ENCODE results near the gene PPP3CA. TPM values are rescaled to one million over a fixed set of nuclear protein-coding genes. Genes with fewer than 3 reads are reported as not detected.
A peak's percentile ranks its signal among the peaks of the same experiment; 100 is the strongest.
"Not testable (repeated sequence)": the region's sequence is repeated elsewhere in the genome, so short reads cannot be mapped to it uniquely, and the experiment has no call there.

The PPP3CA gene
- total RNA-seq, 1 donor, result 64.4 TPM

- H3K4me3 ChIP-seq (ENCODE audit: low read depth, low read length), result no peak overlapping the region
- DNase-seq (ENCODE audit: low read depth), result no peak
- no peak for TF ChIP-seq CTCF (IDR thresholded peaks at IDR 0.05; ENCODE audit: insufficient read depth, low read length)
Measured at GRCh38 chr4:101104312-101105052, 242.8 kb downstream of the PPP3CA start.

GRCh38 chr4:101103381-101104142 lies 243.8 kb downstream of the PPP3CA start:
- DNase-seq (ENCODE audit: low read depth), result peak; percentile 11
- TF ChIP-seq CTCF (IDR thresholded peaks at IDR 0.05; ENCODE audit: insufficient read depth, low read length), result no peak

GRCh38 chr4:101102114-101102742 lies 245.1 kb downstream of the PPP3CA start:
- peak; percentile 96 for DNase-seq (ENCODE audit: low read depth)
- TF ChIP-seq CTCF (IDR thresholded peaks at IDR 0.05; ENCODE audit: insufficient read depth, low read length), result no peak
- no peak overlapping the region for H3K4me3 ChIP-seq (ENCODE audit: low read depth, low read length)

More at GRCh38 chr4:101103381-101104142, 243.8 kb downstream of the PPP3CA start:
- no peak overlapping the region for H3K4me3 ChIP-seq (ENCODE audit: low read depth, low read length)

- TF ChIP-seq CTCF (IDR thresholded peaks at IDR 0.05; ENCODE audit: insufficient read depth, low read length), result no peak
- no peak for DNase-seq (ENCODE audit: low read depth)
- H3K4me3 ChIP-seq (ENCODE audit: low read depth, low read length), result no peak overlapping the region
Measured at GRCh38 chr4:101101072-101101471, 246.3 kb downstream of the PPP3CA start.

GRCh38 chr4:101098666-101099400 lies 248.5 kb downstream of the PPP3CA start:
- H3K4me3 ChIP-seq (ENCODE audit: low read depth, low read length), result no peak overlapping the region
- TF ChIP-seq CTCF (IDR thresholded peaks at IDR 0.05; ENCODE audit: insufficient read depth, low read length), result no peak
- DNase-seq (ENCODE audit: low read depth), result no peak

- DNase-seq (ENCODE audit: low read depth), result not testable (repeated sequence)
Measured at GRCh38 chr4:101092609-101093008, 254.7 kb downstream of the PPP3CA start.

More at GRCh38 chr4:101092609-101093008, 254.7 kb downstream of the PPP3CA start:
- H3K4me3 ChIP-seq (ENCODE audit: low read depth, low read length), result not testable (repeated sequence)

All from fibroblast of the aortic adventitia (primary cell).